GM12873 (cell line): Measurements from ENCODE around the gene RNF17.

Experiments
- TF ChIP-seq, protein P1 (sequence below): IDR thresholded peaks from 2 replicates; pipeline ENCODE4 v1.5.1; 2012; ENCODE audit warnings: low read depth, mild to moderate bottlenecking, moderate library complexity, low read length, control low read depth; ENCODE audit not compliant: insufficient read depth; ENCODE audit errors: missing control alignments

Gene RNF17

DNA sequence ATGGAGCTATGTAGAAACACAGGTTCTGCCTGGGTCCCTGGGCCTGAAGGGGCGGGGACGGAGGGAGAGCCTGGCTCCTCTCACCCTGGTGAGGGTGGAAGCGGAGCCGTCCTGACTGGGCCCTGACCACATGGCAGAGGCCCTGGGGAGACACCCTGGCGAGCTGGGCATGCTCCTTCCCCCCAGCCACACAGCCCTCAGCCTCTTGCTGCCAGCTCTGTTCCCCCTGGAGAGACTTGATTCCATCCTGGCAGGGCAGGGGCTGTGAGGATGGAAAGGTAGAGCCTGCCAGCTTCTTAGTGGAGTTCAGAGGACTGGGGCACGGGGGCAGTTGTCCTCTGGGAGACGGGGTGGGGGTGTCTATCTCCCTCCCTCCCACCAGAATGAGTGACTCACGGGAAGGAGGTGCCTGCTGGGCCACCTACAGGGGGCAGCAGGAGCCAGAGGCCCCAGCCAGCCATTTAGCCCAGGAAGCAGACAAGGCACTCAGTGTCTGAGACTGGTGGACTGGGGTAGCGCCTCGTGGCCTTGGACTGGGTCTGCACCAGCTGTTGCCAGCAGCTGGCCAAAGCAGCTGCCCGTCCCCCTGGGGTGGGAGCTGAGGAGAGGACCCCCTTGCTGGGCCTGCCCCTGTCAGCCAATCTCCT, 22.8 kb upstream of the RNF17 start:
- TF ChIP-seq, protein P1, sequence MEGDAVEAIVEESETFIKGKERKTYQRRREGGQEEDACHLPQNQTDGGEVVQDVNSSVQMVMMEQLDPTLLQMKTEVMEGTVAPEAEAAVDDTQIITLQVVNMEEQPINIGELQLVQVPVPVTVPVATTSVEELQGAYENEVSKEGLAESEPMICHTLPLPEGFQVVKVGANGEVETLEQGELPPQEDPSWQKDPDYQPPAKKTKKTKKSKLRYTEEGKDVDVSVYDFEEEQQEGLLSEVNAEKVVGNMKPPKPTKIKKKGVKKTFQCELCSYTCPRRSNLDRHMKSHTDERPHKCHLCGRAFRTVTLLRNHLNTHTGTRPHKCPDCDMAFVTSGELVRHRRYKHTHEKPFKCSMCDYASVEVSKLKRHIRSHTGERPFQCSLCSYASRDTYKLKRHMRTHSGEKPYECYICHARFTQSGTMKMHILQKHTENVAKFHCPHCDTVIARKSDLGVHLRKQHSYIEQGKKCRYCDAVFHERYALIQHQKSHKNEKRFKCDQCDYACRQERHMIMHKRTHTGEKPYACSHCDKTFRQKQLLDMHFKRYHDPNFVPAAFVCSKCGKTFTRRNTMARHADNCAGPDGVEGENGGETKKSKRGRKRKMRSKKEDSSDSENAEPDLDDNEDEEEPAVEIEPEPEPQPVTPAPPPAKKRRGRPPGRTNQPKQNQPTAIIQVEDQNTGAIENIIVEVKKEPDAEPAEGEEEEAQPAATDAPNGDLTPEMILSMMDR, result peak; percentile 60

DNA sequence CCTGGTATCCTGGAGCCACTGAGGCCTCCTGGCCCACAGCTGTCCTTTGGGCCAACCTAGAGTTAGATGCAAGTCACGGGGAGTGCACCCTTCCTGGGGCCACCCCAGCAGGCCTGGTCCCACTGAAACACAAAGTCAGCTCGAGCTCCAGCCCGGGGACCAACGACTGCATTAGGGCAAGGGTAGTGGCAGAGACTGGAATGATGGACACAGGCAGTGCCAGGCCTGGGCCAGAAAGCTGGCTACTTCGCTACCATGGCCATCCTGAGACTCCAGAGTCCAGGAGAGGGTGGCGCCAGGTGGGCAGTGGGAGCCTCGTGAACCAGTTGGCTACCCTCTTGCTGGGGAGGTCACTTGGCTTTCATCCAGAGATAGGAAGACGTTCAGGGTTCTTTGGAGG, 22.2 kb upstream of the RNF17 start:
- TF ChIP-seq, protein P1, result no peak

DNA sequence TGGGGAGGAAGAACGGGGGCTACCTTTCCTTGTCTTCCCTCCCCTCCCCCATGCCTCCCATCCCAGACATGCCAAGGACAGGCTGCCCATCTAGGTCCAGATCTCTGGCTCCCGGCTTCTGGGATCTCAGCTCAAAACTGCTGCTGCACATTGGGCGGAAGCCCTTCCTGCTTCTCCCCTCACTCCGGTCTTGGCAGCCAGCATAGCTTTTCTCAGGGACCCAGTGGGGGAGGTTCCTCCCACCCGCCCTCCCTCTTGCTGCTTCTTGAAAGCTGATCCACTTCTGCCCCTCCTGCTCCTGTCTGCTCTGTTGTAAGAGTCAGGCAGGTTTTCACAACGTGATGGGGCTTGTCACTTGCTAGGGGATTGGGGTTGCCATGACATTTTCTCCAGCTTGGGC, 21.7 kb upstream of the RNF17 start:
- TF ChIP-seq, protein P1, result no peak

DNA sequence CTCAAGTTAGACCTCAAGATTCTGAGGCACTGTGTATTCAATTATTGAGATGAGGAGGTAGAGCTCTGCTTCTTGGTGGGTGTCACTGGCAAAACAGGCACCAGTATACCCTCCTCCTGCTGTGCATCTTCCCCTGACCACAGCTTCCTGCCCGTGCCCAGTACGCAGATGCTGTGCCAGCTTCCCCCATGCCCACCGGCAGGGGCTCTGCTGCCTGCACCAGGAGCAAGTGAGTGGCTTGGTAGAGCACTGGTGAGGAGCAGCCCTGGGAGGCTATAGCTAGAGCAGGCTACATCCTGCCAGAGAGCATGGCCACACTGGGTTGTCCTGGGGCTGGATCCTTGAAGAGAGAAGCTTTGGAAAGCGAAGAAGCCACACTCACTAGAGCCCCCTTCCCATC, 21.0 kb upstream of the RNF17 start:
- TF ChIP-seq, protein P1, result no peak

DNA sequence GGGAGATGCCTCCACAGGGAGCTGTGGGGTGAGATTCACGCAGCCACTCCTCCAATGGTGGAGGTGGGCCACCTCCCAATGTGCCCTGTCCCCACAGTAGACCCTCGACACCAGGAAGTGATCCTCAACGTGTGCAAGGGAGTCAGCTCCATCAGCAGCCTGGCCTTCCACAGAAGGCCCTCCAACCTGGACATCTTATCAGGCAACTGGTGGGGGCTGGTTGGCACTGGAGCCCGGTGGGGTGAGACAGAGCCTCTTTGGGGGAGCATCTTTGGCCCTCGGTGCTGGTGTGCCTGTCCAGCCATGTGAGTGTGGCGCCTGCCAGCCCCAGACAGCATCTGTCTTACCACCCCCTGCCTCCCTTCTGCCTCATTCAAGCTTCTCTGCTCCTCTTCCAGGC, 19.7 kb upstream of the RNF17 start:
- TF ChIP-seq, protein P1, result no peak

DNA sequence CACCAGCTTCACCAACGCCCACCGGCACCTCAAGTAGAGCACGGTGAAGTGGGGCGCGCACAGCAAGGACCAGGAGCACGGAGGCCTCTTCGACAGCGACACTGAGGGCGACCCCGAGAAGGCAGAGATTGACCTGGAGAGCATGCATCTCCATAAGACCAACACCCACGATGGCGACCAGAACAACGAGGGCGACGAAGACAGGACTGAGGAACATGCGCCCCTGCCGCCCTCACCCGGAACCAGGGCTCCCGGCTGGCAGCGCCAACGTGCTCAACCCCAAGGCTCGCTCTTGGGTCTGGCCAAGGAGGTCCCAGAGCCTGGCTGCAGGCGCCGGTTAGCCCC, 18.5 kb upstream of the RNF17 start:
- TF ChIP-seq, protein P1, result no peak

DNA sequence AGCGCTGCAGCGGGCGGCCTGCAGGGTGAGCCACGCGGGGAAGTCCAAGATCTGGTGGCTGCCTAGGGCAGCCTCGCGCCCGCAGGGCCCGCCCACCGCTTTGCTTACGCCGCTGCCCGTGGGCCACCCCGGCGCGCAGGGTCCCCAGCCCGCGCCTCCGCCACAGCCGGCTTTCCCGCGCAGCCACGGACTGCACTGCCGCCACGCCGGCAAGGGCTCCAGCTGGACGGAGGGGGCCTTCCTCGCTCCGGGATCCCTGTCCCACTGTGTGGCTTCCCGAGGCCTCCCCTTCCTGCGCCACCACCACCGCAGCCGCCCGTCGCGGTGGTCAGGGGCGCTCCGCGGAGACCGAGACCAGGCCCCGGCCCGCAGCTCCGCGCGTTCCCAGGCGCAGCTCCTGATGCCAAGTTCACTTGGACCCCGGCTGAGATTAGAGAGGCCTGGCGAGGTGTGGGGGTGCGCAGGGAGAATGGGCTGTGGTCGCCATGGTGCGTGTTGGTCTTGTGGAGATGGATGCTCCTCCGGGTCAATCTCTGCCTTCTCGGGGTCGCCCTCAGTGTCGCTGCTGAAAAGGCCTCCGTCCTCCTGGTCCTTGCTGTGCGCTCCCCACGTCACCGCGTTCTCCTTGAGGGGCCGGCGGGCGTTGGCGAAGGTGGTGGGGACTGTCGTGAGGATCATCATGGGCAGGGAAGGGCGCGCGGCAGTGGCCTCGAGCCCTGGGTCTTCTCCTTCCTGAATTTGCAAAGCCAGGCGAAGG, 17.9 kb upstream of the RNF17 start:
- TF ChIP-seq, protein P1, result no peak
